ENCODE data around the gene SLC43A2. TPM values are rescaled to one million over a fixed set of nuclear protein-coding genes. Genes with fewer than 3 reads are reported as not detected.
A peak's percentile ranks its signal among the peaks of the same experiment; 100 is the strongest.

The SLC43A2 gene
- total RNA-seq, 1 donor from 2014 or later = 2.4 TPM

DNA sequence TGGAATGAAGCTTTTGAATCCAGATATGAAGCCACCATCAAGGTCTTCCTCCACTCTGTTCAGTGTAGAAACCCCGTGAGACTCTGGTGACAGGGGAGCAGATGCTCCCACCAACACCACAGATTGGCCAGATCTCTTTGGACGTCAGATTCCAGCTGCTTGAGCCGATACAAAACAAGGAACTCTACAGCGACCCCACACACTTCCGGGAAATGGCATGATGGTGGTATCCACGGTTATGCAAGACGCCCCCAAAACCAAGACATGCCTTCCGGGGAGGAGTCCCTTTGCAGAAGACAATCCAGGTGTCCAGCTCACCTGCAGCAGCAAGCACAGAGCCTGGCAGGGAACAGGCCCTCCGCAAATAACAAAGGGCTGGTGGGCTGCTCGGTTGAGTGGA lies 46.3 kb downstream of the SLC43A2 start:
- H3K4me3 ChIP-seq (ENCODE audit: low read depth, low read length) = no peak overlapping the region
- H3K36me3 ChIP-seq (ENCODE audit: control insufficient read depth, insufficient read depth, low read length) = peaks cover 9% of the 10 kb centered on the region
- no peak for FAIRE-seq
- DNase-seq (ENCODE audit: low read depth) = no peak
- no peaks in the 10 kb centered on the region for H3K27me3 ChIP-seq (ENCODE audit: control insufficient read depth, insufficient read depth, low read length)
- TF ChIP-seq, protein P1, sequence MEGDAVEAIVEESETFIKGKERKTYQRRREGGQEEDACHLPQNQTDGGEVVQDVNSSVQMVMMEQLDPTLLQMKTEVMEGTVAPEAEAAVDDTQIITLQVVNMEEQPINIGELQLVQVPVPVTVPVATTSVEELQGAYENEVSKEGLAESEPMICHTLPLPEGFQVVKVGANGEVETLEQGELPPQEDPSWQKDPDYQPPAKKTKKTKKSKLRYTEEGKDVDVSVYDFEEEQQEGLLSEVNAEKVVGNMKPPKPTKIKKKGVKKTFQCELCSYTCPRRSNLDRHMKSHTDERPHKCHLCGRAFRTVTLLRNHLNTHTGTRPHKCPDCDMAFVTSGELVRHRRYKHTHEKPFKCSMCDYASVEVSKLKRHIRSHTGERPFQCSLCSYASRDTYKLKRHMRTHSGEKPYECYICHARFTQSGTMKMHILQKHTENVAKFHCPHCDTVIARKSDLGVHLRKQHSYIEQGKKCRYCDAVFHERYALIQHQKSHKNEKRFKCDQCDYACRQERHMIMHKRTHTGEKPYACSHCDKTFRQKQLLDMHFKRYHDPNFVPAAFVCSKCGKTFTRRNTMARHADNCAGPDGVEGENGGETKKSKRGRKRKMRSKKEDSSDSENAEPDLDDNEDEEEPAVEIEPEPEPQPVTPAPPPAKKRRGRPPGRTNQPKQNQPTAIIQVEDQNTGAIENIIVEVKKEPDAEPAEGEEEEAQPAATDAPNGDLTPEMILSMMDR (IDR thresholded peaks at IDR 0.05; ENCODE audit: insufficient read depth, low read length, severe bottlenecking) = no peak

DNA sequence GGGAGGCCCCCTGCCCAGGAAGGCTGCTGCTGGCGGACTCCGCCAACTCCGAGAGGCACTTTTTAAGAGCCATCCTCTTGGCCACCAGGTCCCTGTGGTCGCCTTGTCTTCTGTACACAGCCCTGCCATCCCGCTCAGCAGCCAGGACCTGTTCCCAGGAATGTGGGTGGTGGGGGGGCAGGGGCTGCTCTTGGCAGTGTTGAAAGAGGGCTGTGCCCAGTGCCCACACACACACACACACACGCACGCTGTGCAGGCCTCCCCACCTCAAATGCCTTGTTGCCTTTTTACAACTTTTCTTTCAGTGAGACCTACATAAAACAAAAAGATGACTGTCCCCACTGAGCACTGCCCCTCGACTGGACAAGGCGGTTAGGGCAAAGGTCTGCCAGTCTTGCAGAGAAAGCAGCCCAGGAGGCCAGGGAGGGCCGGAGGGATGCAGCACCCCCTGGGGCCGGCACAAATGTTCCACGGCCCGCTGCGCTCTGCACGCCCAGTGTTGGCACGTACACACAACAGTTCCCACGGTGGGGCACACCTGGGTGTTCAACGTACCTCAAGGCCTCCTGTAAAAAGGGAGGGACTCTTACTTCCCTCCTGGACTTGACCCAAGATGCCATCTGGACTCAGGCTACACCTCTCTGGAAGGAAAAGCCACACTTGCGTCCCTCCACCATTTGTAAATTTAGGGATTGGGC lies 47.5 kb downstream of the SLC43A2 start:
- TF ChIP-seq, protein P1 (IDR thresholded peaks at IDR 0.05; ENCODE audit: insufficient read depth, low read length, severe bottlenecking) = no peak
- FAIRE-seq = peak; percentile 7
- peaks cover 6% of the 10 kb centered on the region for H3K36me3 ChIP-seq (ENCODE audit: control insufficient read depth, insufficient read depth, low read length)
- H3K4me3 ChIP-seq (ENCODE audit: low read depth, low read length) = no peak overlapping the region
- H3K27me3 ChIP-seq (ENCODE audit: control insufficient read depth, insufficient read depth, low read length) = no peaks in the 10 kb centered on the region
- no peak for DNase-seq (ENCODE audit: low read depth)

DNA sequence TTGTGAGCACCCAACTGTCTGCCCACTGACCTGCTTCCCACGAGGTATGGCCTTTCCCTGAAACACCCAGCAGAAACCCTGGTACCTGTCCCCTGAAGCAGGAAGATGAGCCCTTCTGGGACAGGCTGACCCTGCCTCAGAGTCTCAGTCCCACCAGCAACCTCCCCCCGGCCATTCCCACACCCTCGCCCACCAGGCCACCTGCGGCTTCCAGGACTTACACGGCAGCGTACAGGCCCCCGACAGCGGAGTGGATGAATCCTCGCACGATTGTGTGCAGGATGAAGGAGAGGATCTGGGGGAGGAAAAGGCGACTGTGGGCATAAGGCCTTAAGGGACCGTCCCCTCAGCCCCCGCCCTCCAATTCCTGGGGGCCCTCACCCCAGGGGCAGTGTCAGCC lies 50.6 kb downstream of the SLC43A2 start:
- no peak for DNase-seq (ENCODE audit: low read depth)
- H3K4me3 ChIP-seq (ENCODE audit: low read depth, low read length) = no peak overlapping the region
- TF ChIP-seq, protein P1 (IDR thresholded peaks at IDR 0.05; ENCODE audit: insufficient read depth, low read length, severe bottlenecking) = no peak
- no peak for FAIRE-seq
- no peaks in the 10 kb centered on the region for H3K36me3 ChIP-seq (ENCODE audit: control insufficient read depth, insufficient read depth, low read length)
- no peaks in the 10 kb centered on the region for H3K27me3 ChIP-seq (ENCODE audit: control insufficient read depth, insufficient read depth, low read length)

DNA sequence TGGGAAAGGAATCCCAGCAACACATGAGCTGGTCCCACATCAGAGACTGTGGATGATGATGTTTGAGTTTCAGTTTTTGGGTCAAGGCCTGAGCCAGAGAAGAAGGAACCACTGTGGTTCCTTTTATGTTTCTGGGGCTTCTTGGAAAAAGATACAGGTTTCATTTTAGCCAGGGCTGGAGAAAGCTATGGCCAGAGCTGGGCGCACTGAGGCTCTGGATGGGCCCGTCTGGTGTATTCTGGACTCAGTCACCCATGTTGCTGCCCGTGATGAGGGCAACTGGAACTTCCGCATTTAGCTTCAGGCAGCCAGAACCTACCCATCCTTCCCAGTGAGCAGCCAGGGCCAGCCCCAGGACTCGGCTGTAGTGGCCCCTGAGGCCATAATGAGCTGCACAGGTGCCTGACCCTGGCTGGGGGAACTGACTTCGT lies 51.0 kb downstream of the SLC43A2 start:
- Histone ChIP-seq H3K4me3 (ENCODE audit: low read depth, low read length) (no peak overlapping the region), H3K27me3 (ENCODE audit: control insufficient read depth, insufficient read depth, low read length) (no peaks in the 10 kb centered on the region), H3K36me3 (ENCODE audit: control insufficient read depth, insufficient read depth, low read length) (no peaks in the 10 kb centered on the region)
- no peak for DNase-seq (ENCODE audit: low read depth)
- no peak for FAIRE-seq
- TF ChIP-seq, protein P1 (IDR thresholded peaks at IDR 0.05; ENCODE audit: insufficient read depth, low read length, severe bottlenecking) = no peak

DNA sequence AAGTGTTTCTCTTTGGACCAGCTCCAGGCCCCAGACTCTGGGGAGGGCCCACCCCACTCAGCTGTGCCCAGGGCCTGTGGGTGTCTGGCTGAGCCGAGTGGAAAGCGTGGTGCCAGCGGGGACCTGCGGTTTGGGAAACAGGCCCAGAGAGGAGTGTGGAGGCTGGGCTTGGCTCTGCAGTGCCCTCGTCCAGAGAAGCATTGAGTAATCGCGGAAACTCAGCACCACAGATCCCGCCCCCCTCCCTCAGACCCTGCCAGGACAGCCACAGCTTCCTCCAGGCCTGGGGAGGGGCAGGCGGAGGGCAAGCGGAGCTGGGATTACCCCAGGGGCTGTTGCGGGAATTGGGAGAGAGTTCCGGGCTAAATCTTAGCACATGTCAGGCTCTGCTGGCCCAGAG lies 51.5 kb downstream of the SLC43A2 start:
- no peak for FAIRE-seq
- H3K36me3 ChIP-seq (ENCODE audit: control insufficient read depth, insufficient read depth, low read length) = no peaks in the 10 kb centered on the region
- H3K27me3 ChIP-seq (ENCODE audit: control insufficient read depth, insufficient read depth, low read length) = no peaks in the 10 kb centered on the region
- DNase-seq (ENCODE audit: low read depth) = peak; percentile 85
- TF ChIP-seq, protein P1 (IDR thresholded peaks at IDR 0.05; ENCODE audit: insufficient read depth, low read length, severe bottlenecking) = no peak
- H3K4me3 ChIP-seq (ENCODE audit: low read depth, low read length) = no peak overlapping the region

DNA sequence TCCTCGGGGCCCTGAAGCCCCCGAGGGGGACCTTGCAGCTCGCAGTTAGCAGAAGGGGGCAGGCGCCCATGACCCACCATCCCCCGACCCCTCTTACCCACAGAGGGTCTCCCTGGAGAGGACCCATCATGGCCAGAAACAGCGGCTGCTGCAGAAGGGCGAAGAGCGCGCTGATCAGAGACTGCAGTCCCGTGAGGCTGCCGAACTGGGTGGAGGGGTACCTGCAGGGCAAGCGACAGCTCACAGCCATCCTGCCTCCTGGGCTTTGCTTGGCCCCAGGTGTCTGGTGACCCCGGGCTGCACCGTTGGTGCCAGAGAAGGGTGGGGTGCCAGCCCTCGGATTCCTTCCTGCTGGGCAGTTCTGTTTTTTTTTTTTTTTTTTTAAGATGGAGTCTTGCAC lies 52.1 kb downstream of the SLC43A2 start:
- Histone ChIP-seq H3K4me3 (ENCODE audit: low read depth, low read length) (no peak overlapping the region), H3K27me3 (ENCODE audit: control insufficient read depth, insufficient read depth, low read length) (no peaks in the 10 kb centered on the region), H3K36me3 (ENCODE audit: control insufficient read depth, insufficient read depth, low read length) (no peaks in the 10 kb centered on the region)
- FAIRE-seq (no peak), DNase-seq (ENCODE audit: low read depth) (no peak)
- TF ChIP-seq, protein P1 (IDR thresholded peaks at IDR 0.05; ENCODE audit: insufficient read depth, low read length, severe bottlenecking) = no peak

Measured in bronchial epithelial cell (primary cell).